ENCODE results near the gene PIK3CB.
"Not testable (repeated sequence)": the region's sequence is repeated elsewhere in the genome, so short reads cannot be mapped to it uniquely, and the experiment has no call there.

PIK3CB gene

GRCh38 chr3:138806376-138807080, 28.2 kb downstream of the PIK3CB start:
- in situ Hi-C loops (cut with HindIII; ENCODE audit: low pct_ligation_motif_present, low sequenced_read_pairs), result no loop called here
- Histone ChIP-seq H3K27ac (no peak overlapping the region), H3K4me3 (ENCODE audit: low read depth, low read length) (no peak overlapping the region), H3K27me3 (replicated peaks) (no peaks in the 10 kb centered on the region), H3K36me3 (replicated peaks) (no peaks in the 10 kb centered on the region)
- no peak for TF ChIP-seq CTCF (IDR thresholded peaks at IDR 0.05; ENCODE audit: low read depth, low read length, missing control alignments)
- DNase-seq, result no peak

GRCh38 chr3:138803006-138803653, 31.6 kb downstream of the PIK3CB start:
- H3K4me3 ChIP-seq (ENCODE audit: low read depth, low read length), result no peak overlapping the region
- TF ChIP-seq CTCF (IDR thresholded peaks at IDR 0.05; ENCODE audit: low read depth, low read length, missing control alignments), result no peak
- H3K36me3 ChIP-seq (replicated peaks), result no peaks in the 10 kb centered on the region
- DNase-seq, result no peak
- no peak overlapping the region for H3K27ac ChIP-seq
- in situ Hi-C loops (cut with HindIII; ENCODE audit: low pct_ligation_motif_present, low sequenced_read_pairs), result no loop called here
- no peaks in the 10 kb centered on the region for H3K27me3 ChIP-seq (replicated peaks)

GRCh38 chr3:138802223-138802622, 32.5 kb downstream of the PIK3CB start:
- DNase-seq; H3K36me3 ChIP-seq (replicated peaks); H3K27me3 ChIP-seq (replicated peaks); H3K4me3 ChIP-seq (ENCODE audit: low read depth, low read length); H3K27ac ChIP-seq; in situ Hi-C loops (cut with HindIII; ENCODE audit: low pct_ligation_motif_present, low sequenced_read_pairs): not testable (repeated sequence)

- in situ Hi-C loops (cut with HindIII; ENCODE audit: low pct_ligation_motif_present, low sequenced_read_pairs), result no loop called here
- no peak for DNase-seq
These were observed 32.9 kb downstream of the PIK3CB start for GRCh38 chr3:138801792-138802191.

GRCh38 chr3:138800248-138800647, 34.5 kb downstream of the PIK3CB start:
- Histone ChIP-seq H3K4me3 (ENCODE audit: low read depth, low read length) (no peak overlapping the region), H3K36me3 (replicated peaks) (no peaks in the 10 kb centered on the region), H3K27me3 (replicated peaks) (no peaks in the 10 kb centered on the region), H3K27ac (no peak overlapping the region)
- in situ Hi-C loops (cut with HindIII; ENCODE audit: low pct_ligation_motif_present, low sequenced_read_pairs), result no loop called here
- no peak for DNase-seq
- no peak for TF ChIP-seq CTCF (IDR thresholded peaks at IDR 0.05; ENCODE audit: low read depth, low read length, missing control alignments)

More at GRCh38 chr3:138801792-138802191, 32.9 kb downstream of the PIK3CB start:
- Histone ChIP-seq H3K4me3 (ENCODE audit: low read depth, low read length) (no peak overlapping the region), H3K27ac (no peak overlapping the region), H3K27me3 (replicated peaks) (no peaks in the 10 kb centered on the region), H3K36me3 (replicated peaks) (no peaks in the 10 kb centered on the region)
- no peak for TF ChIP-seq CTCF (IDR thresholded peaks at IDR 0.05; ENCODE audit: low read depth, low read length, missing control alignments)

- Histone ChIP-seq H3K4me3 (ENCODE audit: low read depth, low read length) (no peak overlapping the region), H3K36me3 (replicated peaks) (no peaks in the 10 kb centered on the region), H3K27ac (no peak overlapping the region), H3K27me3 (replicated peaks) (no peaks in the 10 kb centered on the region)
- in situ Hi-C loops (cut with HindIII; ENCODE audit: low pct_ligation_motif_present, low sequenced_read_pairs), result no loop called here
- no peak for DNase-seq
- no peak for TF ChIP-seq CTCF (IDR thresholded peaks at IDR 0.05; ENCODE audit: low read depth, low read length, missing control alignments)
These were observed 34.9 kb downstream of the PIK3CB start for GRCh38 chr3:138799822-138800221.
